CD4-positive, alpha-beta T cell treated with Interleukin-17A for 1 hour (primary cell): ENCODE measurements around the gene RECQL.

ENCODE experiments used
- DNase-seq: peaks from one replicate; pipeline ENCODE4 v3.0.0-alpha.2; 2020

Gene RECQL

GRCh38 chr12:21501258-21502163, at the start of gene RECQL, which contains the start of gene GOLT1B:
RECQL (minus strand) TSS chr12:21501635; CDS start chr12:21499570, 2,065 bp downstream.
GOLT1B (plus strand) TSS chr12:21501789; CDS start chr12:21501924, 135 bp downstream.
- peak; percentile 97 for DNase-seq

GRCh38 chr12:21547437-21547836, 46.0 kb upstream of the RECQL start:
- no peak for DNase-seq

GRCh38 chr12:21546716-21547115, 45.3 kb upstream of the RECQL start:
- no peak for DNase-seq

- DNase-seq = no peak
Observed at GRCh38 chr12:21545557-21545956, 44.1 kb upstream of the RECQL start.

- no peak for DNase-seq
Observed at GRCh38 chr12:21543151-21543550, 41.7 kb upstream of the RECQL start.

GRCh38 chr12:21542403-21542802, 41.0 kb upstream of the RECQL start:
- DNase-seq = no peak

- no peak for DNase-seq
Observed at GRCh38 chr12:21541773-21542172, 40.3 kb upstream of the RECQL start.

GRCh38 chr12:21539797-21540196, 38.4 kb upstream of the RECQL start:
- no peak for DNase-seq

GRCh38 chr12:21538061-21538653, 36.7 kb upstream of the RECQL start:
- DNase-seq = no peak

- DNase-seq = no peak
Observed at GRCh38 chr12:21529456-21529855, 28.0 kb upstream of the RECQL start.

GRCh38 chr12:21528953-21529352, 27.5 kb upstream of the RECQL start:
- no peak for DNase-seq

GRCh38 chr12:21527451-21528180, 26.2 kb upstream of the RECQL start:
- peak; percentile 55 for DNase-seq

- no peak for DNase-seq
Observed at GRCh38 chr12:21526721-21527345, 25.4 kb upstream of the RECQL start.

- DNase-seq = no peak
Observed at GRCh38 chr12:21526053-21526452, 24.6 kb upstream of the RECQL start, which contains the start of gene SPX. SPX (plus strand) TSS chr12:21526296; CDS start chr12:21526473, 177 bp downstream.

- no peak for DNase-seq
Observed at GRCh38 chr12:21523148-21523547, 21.7 kb upstream of the RECQL start.

GRCh38 chr12:21521541-21521940, 20.1 kb upstream of the RECQL start:
- no peak for DNase-seq

- no peak for DNase-seq
Observed at GRCh38 chr12:21518451-21518850, 17.0 kb upstream of the RECQL start.

- no peak for DNase-seq
Observed at GRCh38 chr12:21516281-21516680, 14.8 kb upstream of the RECQL start.

GRCh38 chr12:21509768-21510167, 8.3 kb upstream of the RECQL start:
- peak; percentile 49 for DNase-seq

GRCh38 chr12:21507849-21508248, 6.4 kb upstream of the RECQL start:
- no peak for DNase-seq

- DNase-seq = no peak
Observed at GRCh38 chr12:21505888-21506287, 4.5 kb upstream of the RECQL start.

GRCh38 chr12:21502872-21503271, 1.4 kb upstream of the RECQL start:
- DNase-seq = no peak

- DNase-seq = peak; percentile 43
Observed at GRCh38 chr12:21502164-21502496, 695 bp upstream of the RECQL start.
